ENCODE results near the gene RAP1A.

DNA sequence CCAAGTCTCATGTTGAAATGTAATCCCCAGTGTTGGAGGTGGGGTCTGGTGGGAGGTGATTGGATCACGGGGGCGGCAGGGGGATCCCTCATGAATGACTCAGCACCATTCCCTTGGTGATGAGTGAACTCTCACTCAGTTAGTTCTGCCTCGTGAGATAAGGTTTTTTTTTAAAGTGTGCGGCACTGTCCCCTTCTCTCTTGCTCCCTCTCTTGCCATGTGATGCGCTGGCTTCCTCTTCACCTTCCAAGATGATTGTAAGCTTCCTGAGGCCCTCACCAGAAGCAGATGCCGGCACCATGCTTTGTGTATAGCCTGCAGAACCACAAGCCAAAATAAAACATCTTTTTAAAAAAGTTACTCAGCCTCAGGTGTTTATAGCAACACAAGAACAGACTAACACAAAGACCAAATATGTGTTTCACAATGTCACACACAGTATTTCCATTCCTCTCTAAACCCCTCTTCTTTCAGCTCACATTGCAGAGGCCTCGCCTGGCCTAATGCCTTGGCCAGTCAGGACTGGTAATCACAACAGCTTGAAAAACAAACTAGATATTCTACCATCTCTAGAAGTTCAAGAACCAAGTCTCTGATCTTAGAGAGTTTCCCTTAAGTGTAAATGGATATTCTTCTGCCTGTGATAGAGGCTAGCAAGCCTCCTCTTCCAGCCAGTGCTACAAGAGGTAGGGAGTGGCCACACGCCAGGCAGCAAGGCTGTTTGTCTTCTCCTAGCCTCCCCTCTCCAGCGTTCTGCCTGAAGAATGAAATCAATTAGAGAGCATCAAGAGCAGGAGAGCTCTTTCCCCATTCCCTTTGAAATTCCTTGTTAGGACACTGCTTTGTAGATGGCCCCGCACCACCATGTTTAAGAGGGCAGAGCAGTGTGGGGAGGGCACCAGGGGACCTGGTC, 19.6 kb upstream of the RAP1A start:
- no peak for TF ChIP-seq CTCF (IDR thresholded peaks at IDR 0.05)
- no peak for TF ChIP-seq POLR2AphosphoS5 (IDR thresholded peaks at IDR 0.05; ENCODE audit: low read depth, low read length)
